G401 (cell line): ENCODE results near the gene PLA2G2D. TPM values are rescaled to one million over a fixed set of nuclear protein-coding genes. Genes with fewer than 3 reads are reported as not detected.
A peak's percentile ranks its signal among the peaks of the same experiment; 100 is the strongest.

ENCODE experiments used
- DNase-seq: peaks from one replicate; pipeline ENCODE4 v3.0.0-alpha.2; 2015; ENCODE audit warnings: low spot score
- in situ Hi-C: cut with HindIII; loops from 2 replicates; pipeline ENCODE4 v1.10.0; 2016; ENCODE audit warnings: low sequenced_read_pairs, mixed read lengths
- total RNA-seq: library from RNA; depleted of rRNA; stranded (reverse); fragments of >200 nt; shearing (Covaris generic); gene quantifications from 2 replicates; pipeline ENCODE4 v1.2.3, GENCODE V29; 2014; rRNA removed

PLA2G2D gene
- total RNA-seq, 1 experiment from 2014 or later: not detected

DNA sequence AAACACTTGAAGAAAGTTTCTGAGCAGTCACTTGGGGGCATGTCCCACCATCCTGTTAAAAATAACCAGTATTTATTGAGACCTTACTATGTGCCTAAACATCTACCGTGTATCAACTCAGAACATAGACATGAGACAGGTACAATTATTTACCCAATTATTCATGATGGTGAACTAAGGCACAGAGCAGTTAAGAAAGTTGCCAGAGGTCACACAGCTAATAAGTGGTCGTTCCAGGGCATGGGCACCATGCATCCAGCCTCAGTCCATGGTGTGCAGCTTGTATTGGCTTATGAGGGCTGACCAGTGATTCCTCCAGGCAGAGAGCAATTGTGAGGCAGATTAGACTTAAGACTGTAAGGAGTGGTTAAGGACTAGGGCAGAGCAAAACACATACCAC is 44.0 kb downstream of the PLA2G2D start:
- no peak for DNase-seq
- in situ Hi-C loops: no loop called here

DNA sequence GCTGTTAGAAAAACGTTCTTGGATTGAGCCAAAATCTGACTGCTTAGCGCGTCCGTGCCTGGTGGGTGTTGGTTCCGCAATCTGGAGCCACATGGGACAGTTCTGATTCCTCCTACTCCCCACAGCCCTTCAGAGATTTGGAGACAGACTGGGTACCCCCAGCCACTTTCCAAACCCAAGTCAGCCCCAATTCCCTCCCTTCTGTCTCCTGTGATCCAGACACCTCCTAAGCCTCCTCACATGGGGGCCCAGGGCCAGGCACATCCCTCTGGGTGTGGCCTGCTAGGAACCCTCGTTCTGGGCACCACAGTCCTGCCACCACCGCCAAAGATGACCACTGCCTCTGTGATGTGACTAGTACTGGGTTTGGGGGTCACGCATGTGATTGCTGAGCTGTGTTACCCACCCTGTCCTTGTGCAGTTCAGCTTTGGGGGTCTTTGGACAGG is 44.6 kb downstream of the PLA2G2D start:
- in situ Hi-C loops: no loop called here
- DNase-seq: no peak

DNA sequence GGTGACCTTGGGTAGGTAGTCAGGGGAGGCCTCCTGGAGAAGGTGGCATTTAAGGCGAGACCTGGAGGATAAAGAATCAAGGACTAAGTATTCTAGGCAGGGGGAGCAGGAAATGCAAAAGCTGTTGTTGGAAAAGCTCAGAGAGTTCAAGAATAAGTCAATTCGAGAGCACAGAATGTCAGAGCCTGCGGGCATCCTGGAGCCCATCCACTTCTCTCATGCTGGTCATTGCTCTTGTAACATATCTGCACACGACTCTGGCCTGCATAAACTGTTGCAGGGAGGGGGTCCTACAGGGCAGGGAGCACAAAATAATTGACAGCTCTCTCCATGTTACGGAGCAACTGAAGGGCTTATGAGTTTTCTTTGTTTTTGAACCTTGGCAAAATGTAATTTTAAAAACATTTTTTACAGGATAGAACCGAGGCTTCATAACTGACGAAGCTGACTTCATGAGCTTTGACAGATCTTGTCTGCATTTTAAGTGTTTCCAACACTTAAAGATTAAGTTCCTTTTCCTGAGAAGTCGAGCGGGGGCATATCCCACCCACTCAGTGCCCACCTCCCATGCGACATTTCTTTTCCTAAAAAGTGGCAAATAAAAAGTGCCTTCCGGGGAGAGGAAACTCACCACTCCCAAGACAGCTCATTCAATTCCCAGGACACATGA is 45.1 kb downstream of the PLA2G2D start:
- in situ Hi-C loops: no loop called here
- DNase-seq: no peak

DNA sequence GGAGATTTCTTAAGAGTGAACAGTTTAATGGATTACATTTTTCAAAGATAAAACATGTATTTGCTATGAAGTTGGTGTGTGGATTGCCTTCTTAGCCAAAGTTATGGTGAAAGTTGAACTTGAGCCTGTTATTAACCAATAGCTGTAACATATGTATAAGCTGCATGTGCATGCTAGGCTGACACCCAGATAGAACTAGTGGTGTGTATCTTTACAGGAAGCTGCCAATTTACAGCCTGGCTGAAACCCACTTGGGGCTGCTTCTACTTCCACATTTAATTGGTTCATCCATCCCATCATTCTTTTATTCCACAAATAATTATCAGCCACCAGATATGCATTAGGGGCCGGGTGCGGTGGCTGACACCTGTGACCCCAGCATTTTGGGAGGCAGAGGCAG is 46.1 kb downstream of the PLA2G2D start:
- no peak for DNase-seq
- in situ Hi-C loops: no loop called here

DNA sequence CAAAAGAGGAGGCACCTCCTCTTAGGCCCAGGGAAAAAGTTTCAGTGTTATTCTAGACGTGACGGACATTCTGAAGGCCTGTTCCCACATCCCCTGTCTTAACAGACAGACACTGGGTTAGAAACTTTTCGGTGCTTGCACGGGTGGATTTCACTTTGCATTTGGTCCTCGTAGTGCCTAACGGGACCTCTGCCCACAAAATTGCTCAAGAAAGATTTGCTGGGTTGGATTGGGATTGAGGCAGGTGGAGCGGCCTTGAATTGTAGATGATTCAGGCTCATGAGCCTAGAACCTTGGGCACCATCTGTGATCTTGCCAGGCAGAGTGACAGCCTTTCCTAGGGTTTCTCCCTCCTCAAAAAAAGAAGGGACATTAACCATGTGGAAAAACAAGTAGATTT is 46.6 kb downstream of the PLA2G2D start:
- DNase-seq: no peak
- in situ Hi-C loops: no loop called here

DNA sequence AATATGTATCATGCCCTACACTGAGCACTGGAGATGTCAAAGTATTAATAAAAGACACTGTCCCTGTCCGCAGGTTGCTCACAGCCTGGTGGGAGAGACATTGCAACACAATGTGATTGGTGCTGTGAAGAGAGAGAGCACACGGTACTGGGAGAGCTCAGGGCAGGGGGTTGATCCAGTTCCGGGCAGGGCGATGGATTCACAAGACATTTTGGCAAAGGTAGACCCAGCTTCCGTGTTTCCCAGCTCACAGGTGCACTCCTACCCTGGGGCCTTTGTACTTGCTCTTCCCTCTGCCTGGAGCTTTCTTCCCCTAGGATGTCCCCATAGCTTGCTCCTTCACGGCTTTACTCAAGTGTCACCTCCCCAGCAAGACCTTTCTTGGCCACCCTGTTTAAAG is 47.9 kb downstream of the PLA2G2D start:
- DNase-seq: no peak
- in situ Hi-C loops: no loop called here

DNA sequence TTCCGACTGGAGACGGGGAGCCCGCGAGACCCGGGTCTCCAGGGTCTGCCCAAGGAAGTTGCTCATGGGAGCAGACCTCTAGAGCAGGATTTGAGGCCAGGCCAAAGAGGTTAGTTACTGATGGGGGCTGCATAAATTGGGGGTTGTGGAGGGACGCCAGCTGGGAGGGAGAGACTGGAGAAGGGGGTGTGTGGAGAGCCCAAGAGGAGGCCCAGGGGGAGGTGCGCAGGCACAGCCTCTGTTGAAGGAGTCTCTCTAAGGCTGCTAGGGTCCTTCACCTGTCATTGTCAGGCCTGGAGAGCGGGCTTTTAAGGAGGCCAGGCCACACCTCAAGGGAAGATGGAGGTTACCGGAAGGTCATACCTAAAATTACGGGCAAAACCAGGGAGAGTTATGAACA is 49.0 kb downstream of the PLA2G2D start:
- in situ Hi-C loops: no loop called here
- no peak for DNase-seq

DNA sequence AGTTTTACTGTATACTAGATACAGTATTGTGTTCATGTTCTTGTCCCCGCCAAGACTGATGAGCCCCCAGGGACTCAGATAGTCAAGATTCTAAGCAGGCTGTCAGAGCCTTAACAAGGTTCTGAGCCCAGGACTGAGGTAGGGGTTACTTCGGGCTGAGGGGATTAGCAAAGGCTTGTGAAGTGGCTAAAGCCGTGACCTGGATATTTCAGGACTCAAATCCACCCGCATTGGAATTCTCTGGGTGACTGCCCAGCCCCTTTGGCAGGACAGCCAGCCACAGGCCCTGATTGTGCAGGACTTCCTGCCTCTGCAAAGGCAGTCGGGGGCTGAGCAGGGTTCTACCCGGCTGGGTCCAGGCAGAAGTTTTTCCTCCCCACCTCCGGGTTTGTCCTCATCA is 49.5 kb downstream of the PLA2G2D start, which contains the start of gene PLA2G5:
PLA2G5 (plus strand) TSS at position 321 of the 400 bp plus-strand sequence. CDS start 14,637 bp downstream, outside the sequence.
- in situ Hi-C loops: no loop called here
- DNase-seq: peak; percentile 12

DNA sequence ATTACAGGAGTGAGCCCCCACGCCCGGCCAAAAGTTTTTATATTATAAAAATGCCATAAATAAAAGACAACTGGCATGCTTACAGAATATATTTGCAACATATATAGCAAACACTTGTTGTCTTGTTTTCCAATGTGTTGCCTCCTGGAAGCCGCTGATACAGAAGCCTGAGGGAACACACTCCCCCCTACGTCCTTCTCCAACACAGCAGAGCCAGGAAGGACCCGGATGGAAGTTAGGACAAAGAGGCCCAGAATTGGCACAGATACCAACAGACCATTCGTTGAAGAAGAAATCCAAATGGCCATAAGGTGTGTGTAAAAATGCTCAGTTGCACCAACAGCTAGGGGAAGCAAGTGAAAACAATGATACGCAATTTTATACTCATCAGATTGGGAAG is 50.6 kb downstream of the PLA2G2D start:
- DNase-seq: no peak
- in situ Hi-C loops: no loop called here

DNA sequence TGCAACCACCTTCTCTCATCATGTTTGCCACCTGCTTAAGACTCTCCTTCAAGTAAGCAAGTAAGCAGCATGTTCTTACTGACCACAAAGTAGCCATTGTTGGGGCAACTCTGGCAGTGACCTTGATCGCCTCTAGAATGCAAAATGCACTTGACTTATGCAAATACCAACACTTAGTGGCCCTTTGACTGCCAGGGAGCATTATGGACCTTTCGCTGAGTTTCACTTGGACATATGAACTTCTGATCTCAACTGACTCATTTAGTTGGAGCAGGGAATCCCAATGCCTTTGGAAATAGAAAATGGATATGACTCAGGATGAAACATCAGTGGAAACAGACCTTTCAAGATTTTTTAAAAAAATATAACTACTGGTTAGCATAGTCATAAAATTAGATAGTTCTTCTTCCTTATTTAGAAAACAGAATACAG is 55.5 kb downstream of the PLA2G2D start:
- in situ Hi-C loops: no loop called here
- DNase-seq: no peak

Other genes starting within 250 kb of the PLA2G2D start
- 4.4 and 8.8 TPM in 2 replicates for gene OTUD3, start 237.1 kb downstream of the PLA2G2D start, total RNA-seq
- gene PLA2G2E, start 195.9 kb downstream of the PLA2G2D start, total RNA-seq: not detected in 2 replicates
- gene PLA2G2A, start 139.9 kb downstream of the PLA2G2D start, total RNA-seq: not detected in 2 replicates
- not detected in 2 replicates for gene PLA2G5, start 49.3 kb downstream of the PLA2G2D start, total RNA-seq
- gene PLA2G2F, start 19.8 kb upstream of the PLA2G2D start, total RNA-seq: not detected in 2 replicates
- gene UBXN10, start 66.6 kb upstream of the PLA2G2D start, total RNA-seq: 0.98 and 3.5 TPM in 2 replicates
- not detected in 2 replicates for gene PLA2G2C, start 67.0 kb upstream of the PLA2G2D start, total RNA-seq
- gene VWA5B1, start 171.3 kb upstream of the PLA2G2D start, total RNA-seq: not detected in 2 replicates